Panc1 (cell line): ENCODE measurements around the gene B4GAT1. TPM values are rescaled to one million over a fixed set of nuclear protein-coding genes. Genes with fewer than 3 reads are reported as not detected.

Experiments used
- ATAC-seq: fragments of 200-7000 bp; cut with Tn5 transposase; 2 replicates; pipeline ENCODE4 v1.9.1; 2020; ENCODE audit warnings: mild to moderate bottlenecking, moderate library complexity
- BruUV-seq: library from RNA; stranded (reverse); fragments of 400-500 nt; replicated peaks from 2 replicates; lab custom pipeline; 2021; lab: Mats Ljungman, UMichigan
- CTCF ChIA-PET: fragments of 300-600 bp; sonication (Branson Sonifier 250); formaldehyde crosslinking; loops from one replicate; lab custom pipeline; 2022; ENCODE audit warnings: antibody characterized with exemption; lab: Charles Lee
- POLR2A ChIA-PET: fragments of 300-600 bp; sonication (Branson Sonifier 250); formaldehyde crosslinking; loops from one replicate; lab custom pipeline; 2022; ENCODE audit warnings: antibody characterized with exemption; lab: Charles Lee
- DNase-seq: peaks from one replicate; pipeline ENCODE4 v3.0.0-alpha.2; 2010; ENCODE audit warnings: low read depth, low spot score
- H3K27ac ChIP-seq: 2 replicates; pipeline ENCODE4 v1.5.1; 2011; ENCODE audit warnings: mild to moderate bottlenecking, low read length, inconsistent platforms
- H3K27me3 ChIP-seq: fragments of 200-500 bp; sonication (Bioruptor generic); 2 replicates; pipeline ENCODE4 v1.6.0; 2014; ENCODE audit warnings: low read length, inconsistent platforms; ENCODE audit not compliant: control insufficient read depth, insufficient read depth
- H3K36me3 ChIP-seq: fragments of 200-500 bp; sonication (Bioruptor generic); 2 replicates; pipeline ENCODE4 v1.5.1; 2014; ENCODE audit warnings: inconsistent platforms, mild to moderate bottlenecking, low read length, moderate library complexity; ENCODE audit not compliant: control insufficient read depth, insufficient read depth
- H3K4me1 ChIP-seq: 2 replicates; pipeline ENCODE4 v1.5.1; 2011; ENCODE audit warnings: inconsistent platforms, mild to moderate bottlenecking, low read length, moderate library complexity; ENCODE audit not compliant: control insufficient read depth, insufficient read depth
- H3K4me3 ChIP-seq, 2 experiments: 2 replicates each; pipeline ENCODE4 v1.5.1; 2011 to 2012; ENCODE audit warnings: low read depth in 2 of 2, low read length in 2 of 2, mild to moderate bottlenecking in 2 of 2, inconsistent platforms in 1 of 2, moderate library complexity in 1 of 2
- H3K9me3 ChIP-seq: fragments of 200-500 bp; sonication (Bioruptor generic); 2 replicates; pipeline ENCODE4 v1.5.1; 2014; ENCODE audit warnings: low read depth, mild to moderate bottlenecking, inconsistent platforms, low read length, moderate library complexity; ENCODE audit not compliant: control insufficient read depth, insufficient read depth
- POLR2AphosphoS5 ChIP-seq: IDR thresholded peaks from 2 replicates; pipeline ENCODE4 v1.6.1; 2012; ENCODE audit warnings: mild to moderate bottlenecking, low read depth, low read length, moderate library complexity
- SIN3A ChIP-seq: IDR thresholded peaks from 2 replicates; pipeline ENCODE4 v1.6.1; 2012; ENCODE audit warnings: low read depth, mild to moderate bottlenecking, low read length, moderate library complexity, borderline replicate concordance; ENCODE audit not compliant: insufficient read depth
- TCF7L2 ChIP-seq: IDR thresholded peaks from 2 replicates; pipeline ENCODE4 v1.6.1; 2011; ENCODE audit warnings: mild to moderate bottlenecking, low read depth, low read length, inconsistent platforms
- in situ Hi-C: cut with HindIII; loops from 2 replicates; pipeline ENCODE4 v1.10.0; 2016; ENCODE audit warnings: low sequenced_read_pairs, low pct_unique_long_range_greater_than_20kb
- intact Hi-C: fragments of 100-400 bp; cut with micrococcal nuclease; formaldehyde crosslinking; loops from one replicate; pipeline ENCODE4 v1.10.0; 2022; ENCODE audit not compliant: unreplicated experiment
- total RNA-seq: library from RNA; stranded (reverse); gene quantifications from one replicate; pipeline ENCODE4 v1.2.1, GENCODE V29; 2021; ENCODE audit not compliant: unreplicated experiment
- TF ChIP-seq, protein P1 (sequence below): fragments of 450-650 bp; IDR thresholded peaks from 2 replicates; pipeline ENCODE4 v1.5.1; 2017; ENCODE audit warnings: mild to moderate bottlenecking
- TF ChIP-seq, protein P2 (sequence below), 2 experiments: IDR thresholded peaks; 2 replicates each; pipeline ENCODE4 v1.6.1; 2011 to 2012; ENCODE audit warnings: low read depth in 2 of 2, control low read depth in 1 of 2, low read length in 1 of 2, mild to moderate bottlenecking in 1 of 2, moderate library complexity in 1 of 2; ENCODE audit not compliant: insufficient read depth in 1 of 2

The B4GAT1 gene
- total RNA-seq, 1 experiment from 2014 or later, result 29.3 TPM

DNA sequence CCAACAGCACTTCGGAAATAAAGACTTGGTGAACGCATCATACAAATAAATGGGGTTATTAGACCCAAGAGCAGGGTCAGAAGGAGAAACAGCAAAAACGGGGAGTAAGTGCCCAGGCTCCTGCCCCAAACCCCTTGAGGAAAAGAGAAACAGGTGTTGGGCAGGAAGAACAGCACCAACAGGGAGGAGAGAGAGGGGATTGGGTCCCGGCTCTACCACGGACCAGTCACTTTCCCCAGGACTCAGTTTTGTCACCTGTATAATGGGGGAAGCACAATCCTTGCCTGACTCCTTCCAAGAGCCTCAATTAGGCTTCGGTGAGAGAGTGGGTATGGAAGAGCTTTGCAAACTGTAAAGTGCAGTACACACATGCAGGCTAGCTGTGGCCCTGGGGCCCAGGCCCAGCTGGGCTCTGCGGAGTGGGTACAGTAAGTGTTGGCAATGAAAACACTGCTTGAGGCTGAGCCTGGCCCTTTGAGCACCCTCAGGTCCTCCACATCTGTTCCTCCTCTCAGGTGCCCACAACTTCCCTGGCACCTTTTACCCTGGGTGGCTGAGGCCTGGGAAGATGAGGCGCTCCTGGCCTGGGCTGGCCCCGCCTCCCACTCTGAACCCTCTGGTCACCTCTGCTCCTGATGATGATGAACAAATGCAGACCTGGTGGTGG is 15.2 kb upstream of the B4GAT1 start:
- TF ChIP-seq POLR2AphosphoS5 (peak; percentile 41; the same call in 1 of the 2 replicates), TCF7L2 (no peak), SIN3A (no peak)
- CTCF ChIA-PET, result interaction anchor here (0.6 to 1.7 kb wide), 5 partner anchors 20 to 311 kb away, joined by 3 to 6 read pairs (median 4); partner anchors contain the start of gene SF3B2
- Histone ChIP-seq H3K4me3 (no peak overlapping the region), H3K9me3 (no peaks in the 10 kb centered on the region), H3K36me3 (no peaks in the 10 kb centered on the region), H3K27me3 (no peaks in the 10 kb centered on the region), H3K27ac (no peak overlapping the region), H3K4me1 (peaks cover 8% of the 10 kb centered on the region)
- in situ Hi-C loops (no loop called here), intact Hi-C loops (no loop called here)
- DNase-seq, result no peak
- ATAC-seq, result no peak
- POLR2A ChIA-PET, result interaction anchor here (0.7 kb wide), 1 partner anchor 104 kb away, joined by 3 read pairs; the partner anchor contains the start of gene PELI3
- no TSS peak for BruUV-seq

DNA sequence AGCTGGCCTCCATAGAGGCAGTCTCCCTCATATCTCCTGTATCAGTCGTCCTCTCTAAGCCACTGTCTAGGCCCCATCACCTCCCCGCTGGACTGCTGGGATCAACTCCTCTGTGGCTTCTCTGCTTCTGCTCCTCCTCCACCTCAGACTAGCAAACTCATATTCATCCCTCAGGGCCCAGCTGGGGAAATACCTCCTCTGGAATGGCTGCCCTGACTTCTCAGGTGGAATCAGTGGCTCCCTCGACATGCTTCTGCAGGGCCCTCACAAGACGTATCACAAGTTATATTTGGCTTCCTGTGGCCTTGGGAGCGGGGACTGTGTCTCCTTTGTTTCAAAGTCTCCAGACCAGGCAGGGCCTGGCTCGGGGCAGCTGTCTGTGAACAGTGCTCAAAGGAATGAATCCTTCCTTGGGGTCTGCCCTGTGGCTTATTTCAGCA is 14.1 kb upstream of the B4GAT1 start:
- CTCF ChIA-PET, result interaction anchor here (0.9 kb wide), 1 partner anchor 24 kb away, joined by 4 read pairs; no protein-coding TSS in a partner anchor
- Histone ChIP-seq H3K9me3 (no peaks in the 10 kb centered on the region), H3K4me1 (peaks cover 8% of the 10 kb centered on the region), H3K36me3 (no peaks in the 10 kb centered on the region), H3K27ac (peak overlapping the region; percentile 24; the same call in 1 of the 2 replicates), H3K4me3 (no peak overlapping the region), H3K27me3 (no peaks in the 10 kb centered on the region)
- intact Hi-C loops (no loop called here), in situ Hi-C loops (no loop called here)
- POLR2A ChIA-PET, result no interaction called here
- no TSS peak for BruUV-seq
- no peak for DNase-seq
- ATAC-seq, result peak; percentile 30
- peak; percentile 39; the same call in 1 of the 2 replicates for TF ChIP-seq POLR2AphosphoS5
- TF ChIP-seq TCF7L2, result no peak

DNA sequence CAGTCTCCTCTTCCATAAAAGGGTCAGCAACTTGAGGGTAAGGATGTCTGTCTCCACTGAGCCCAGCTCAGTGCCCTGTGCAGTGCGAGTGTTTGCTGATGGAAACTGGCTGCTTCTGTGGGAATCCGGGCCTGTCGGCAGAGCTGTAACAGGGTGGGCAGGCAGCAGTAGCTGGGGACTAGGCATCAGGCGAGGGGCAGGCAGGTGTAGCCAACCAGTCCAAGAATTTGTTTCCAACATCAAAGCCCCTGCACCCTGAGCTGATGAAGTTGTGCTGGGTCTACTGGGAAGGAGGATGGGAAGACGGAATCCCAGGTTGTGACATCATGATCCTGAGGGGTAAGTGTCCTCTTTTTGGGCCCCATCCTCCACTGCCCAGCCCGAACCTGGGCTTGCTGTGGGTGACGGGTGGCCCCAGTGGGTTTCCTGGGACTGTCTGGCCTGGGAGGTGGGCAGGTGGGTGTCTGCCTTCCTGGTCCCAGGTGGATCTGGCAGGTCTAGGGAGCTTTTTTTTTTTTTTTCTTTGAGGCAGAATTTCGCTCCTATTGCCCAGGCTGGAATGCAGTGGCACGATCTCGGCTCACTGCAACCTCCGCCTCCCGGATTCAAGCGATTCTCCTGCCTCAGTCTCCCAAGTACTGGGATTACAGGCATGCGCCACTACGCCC is 13.1 kb upstream of the B4GAT1 start:
- Histone ChIP-seq H3K9me3 (no peaks in the 10 kb centered on the region), H3K27ac (no peak overlapping the region), H3K36me3 (no peaks in the 10 kb centered on the region), H3K4me3 (no peak overlapping the region), H3K4me1 (peaks cover 4% of the 10 kb centered on the region; the same call in 1 of the 2 replicates), H3K27me3 (no peaks in the 10 kb centered on the region)
- ChIA-PET CTCF (interaction anchor here (0.5 to 0.9 kb wide), 2 partner anchors 25 to 31 kb away, joined by 4 to 5 read pairs; no protein-coding TSS in a partner anchor), POLR2A (interaction anchor here (0.9 kb wide), 1 partner anchor 15 kb away, joined by 6 read pairs; no protein-coding TSS in a partner anchor)
- TF ChIP-seq, protein P1, sequence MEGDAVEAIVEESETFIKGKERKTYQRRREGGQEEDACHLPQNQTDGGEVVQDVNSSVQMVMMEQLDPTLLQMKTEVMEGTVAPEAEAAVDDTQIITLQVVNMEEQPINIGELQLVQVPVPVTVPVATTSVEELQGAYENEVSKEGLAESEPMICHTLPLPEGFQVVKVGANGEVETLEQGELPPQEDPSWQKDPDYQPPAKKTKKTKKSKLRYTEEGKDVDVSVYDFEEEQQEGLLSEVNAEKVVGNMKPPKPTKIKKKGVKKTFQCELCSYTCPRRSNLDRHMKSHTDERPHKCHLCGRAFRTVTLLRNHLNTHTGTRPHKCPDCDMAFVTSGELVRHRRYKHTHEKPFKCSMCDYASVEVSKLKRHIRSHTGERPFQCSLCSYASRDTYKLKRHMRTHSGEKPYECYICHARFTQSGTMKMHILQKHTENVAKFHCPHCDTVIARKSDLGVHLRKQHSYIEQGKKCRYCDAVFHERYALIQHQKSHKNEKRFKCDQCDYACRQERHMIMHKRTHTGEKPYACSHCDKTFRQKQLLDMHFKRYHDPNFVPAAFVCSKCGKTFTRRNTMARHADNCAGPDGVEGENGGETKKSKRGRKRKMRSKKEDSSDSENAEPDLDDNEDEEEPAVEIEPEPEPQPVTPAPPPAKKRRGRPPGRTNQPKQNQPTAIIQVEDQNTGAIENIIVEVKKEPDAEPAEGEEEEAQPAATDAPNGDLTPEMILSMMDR, result no peak
- TF ChIP-seq, protein P2, sequence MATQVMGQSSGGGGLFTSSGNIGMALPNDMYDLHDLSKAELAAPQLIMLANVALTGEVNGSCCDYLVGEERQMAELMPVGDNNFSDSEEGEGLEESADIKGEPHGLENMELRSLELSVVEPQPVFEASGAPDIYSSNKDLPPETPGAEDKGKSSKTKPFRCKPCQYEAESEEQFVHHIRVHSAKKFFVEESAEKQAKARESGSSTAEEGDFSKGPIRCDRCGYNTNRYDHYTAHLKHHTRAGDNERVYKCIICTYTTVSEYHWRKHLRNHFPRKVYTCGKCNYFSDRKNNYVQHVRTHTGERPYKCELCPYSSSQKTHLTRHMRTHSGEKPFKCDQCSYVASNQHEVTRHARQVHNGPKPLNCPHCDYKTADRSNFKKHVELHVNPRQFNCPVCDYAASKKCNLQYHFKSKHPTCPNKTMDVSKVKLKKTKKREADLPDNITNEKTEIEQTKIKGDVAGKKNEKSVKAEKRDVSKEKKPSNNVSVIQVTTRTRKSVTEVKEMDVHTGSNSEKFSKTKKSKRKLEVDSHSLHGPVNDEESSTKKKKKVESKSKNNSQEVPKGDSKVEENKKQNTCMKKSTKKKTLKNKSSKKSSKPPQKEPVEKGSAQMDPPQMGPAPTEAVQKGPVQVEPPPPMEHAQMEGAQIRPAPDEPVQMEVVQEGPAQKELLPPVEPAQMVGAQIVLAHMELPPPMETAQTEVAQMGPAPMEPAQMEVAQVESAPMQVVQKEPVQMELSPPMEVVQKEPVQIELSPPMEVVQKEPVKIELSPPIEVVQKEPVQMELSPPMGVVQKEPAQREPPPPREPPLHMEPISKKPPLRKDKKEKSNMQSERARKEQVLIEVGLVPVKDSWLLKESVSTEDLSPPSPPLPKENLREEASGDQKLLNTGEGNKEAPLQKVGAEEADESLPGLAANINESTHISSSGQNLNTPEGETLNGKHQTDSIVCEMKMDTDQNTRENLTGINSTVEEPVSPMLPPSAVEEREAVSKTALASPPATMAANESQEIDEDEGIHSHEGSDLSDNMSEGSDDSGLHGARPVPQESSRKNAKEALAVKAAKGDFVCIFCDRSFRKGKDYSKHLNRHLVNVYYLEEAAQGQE (IDR thresholded peaks at IDR 0.05; ENCODE audit: insufficient read depth in 1 of 2, low read depth in 2 of 2, low read length in 1 of 2), result no peak
- TF ChIP-seq TCF7L2 (no peak), POLR2AphosphoS5 (no peak), SIN3A (no peak)
- DNase-seq, result no peak
- no TSS peak for BruUV-seq
- in situ Hi-C loops (no loop called here), intact Hi-C loops (no loop called here)
- ATAC-seq, result no peak
